OCI-LY7 (cell line): ENCODE results near the gene SH2D1B.

Experiments
- CTCF ChIP-seq: fragments of 200-600 bp; sonication (generic); conservative IDR thresholded peaks from 2 replicates; pipeline ENCODE4 v1.5.1; 2014; ENCODE audit warnings: mild to moderate bottlenecking, antibody characterized with exemption, low read length, moderate library complexity, mixed read lengths
- EZH2phosphoT487 ChIP-seq: fragments of 200-600 bp; sonication (generic); IDR thresholded peaks from 2 replicates; pipeline ENCODE4 v1.6.1; 2018; ENCODE audit warnings: low read depth, borderline replicate concordance, mild to moderate bottlenecking, mixed run types, antibody characterized with exemption, low read length, moderate library complexity, mixed read lengths

- no peak for TF ChIP-seq CTCF
- TF ChIP-seq EZH2phosphoT487: no peak
Observed at GRCh38 chr1:162364498-162364897, 47.4 kb downstream of the SH2D1B start.
